Panc1 (cell line): ENCODE results near the gene PPDPF. TPM values are rescaled to one million over a fixed set of nuclear protein-coding genes. Genes with fewer than 3 reads are reported as not detected.

Experiments used
- ATAC-seq: fragments of 200-7000 bp; cut with Tn5 transposase; 2 replicates; pipeline ENCODE4 v1.9.1; 2020; ENCODE audit warnings: mild to moderate bottlenecking, moderate library complexity
- BruUV-seq: library from RNA; stranded (reverse); fragments of 400-500 nt; replicated peaks from 2 replicates; lab custom pipeline; 2021; lab: Mats Ljungman, UMichigan
- CTCF ChIA-PET: fragments of 300-600 bp; sonication (Branson Sonifier 250); formaldehyde crosslinking; loops from one replicate; lab custom pipeline; 2022; ENCODE audit warnings: antibody characterized with exemption; lab: Charles Lee
- POLR2A ChIA-PET: fragments of 300-600 bp; sonication (Branson Sonifier 250); formaldehyde crosslinking; loops from one replicate; lab custom pipeline; 2022; ENCODE audit warnings: antibody characterized with exemption; lab: Charles Lee
- DNase-seq: peaks from one replicate; pipeline ENCODE4 v3.0.0-alpha.2; 2010; ENCODE audit warnings: low read depth, low spot score
- H3K27ac ChIP-seq: 2 replicates; pipeline ENCODE4 v1.5.1; 2011; ENCODE audit warnings: mild to moderate bottlenecking, low read length, inconsistent platforms
- H3K27me3 ChIP-seq: fragments of 200-500 bp; sonication (Bioruptor generic); 2 replicates; pipeline ENCODE4 v1.6.0; 2014; ENCODE audit warnings: low read length, inconsistent platforms; ENCODE audit not compliant: control insufficient read depth, insufficient read depth
- H3K36me3 ChIP-seq: fragments of 200-500 bp; sonication (Bioruptor generic); 2 replicates; pipeline ENCODE4 v1.5.1; 2014; ENCODE audit warnings: inconsistent platforms, mild to moderate bottlenecking, low read length, moderate library complexity; ENCODE audit not compliant: control insufficient read depth, insufficient read depth
- H3K4me1 ChIP-seq: 2 replicates; pipeline ENCODE4 v1.5.1; 2011; ENCODE audit warnings: inconsistent platforms, mild to moderate bottlenecking, low read length, moderate library complexity; ENCODE audit not compliant: control insufficient read depth, insufficient read depth
- H3K4me3 ChIP-seq, 2 experiments: 2 replicates each; pipeline ENCODE4 v1.5.1; 2011 to 2012; ENCODE audit warnings: low read depth in 2 of 2, low read length in 2 of 2, mild to moderate bottlenecking in 2 of 2, inconsistent platforms in 1 of 2, moderate library complexity in 1 of 2
- H3K9me3 ChIP-seq: fragments of 200-500 bp; sonication (Bioruptor generic); 2 replicates; pipeline ENCODE4 v1.5.1; 2014; ENCODE audit warnings: low read depth, mild to moderate bottlenecking, inconsistent platforms, low read length, moderate library complexity; ENCODE audit not compliant: control insufficient read depth, insufficient read depth
- POLR2AphosphoS5 ChIP-seq: IDR thresholded peaks from 2 replicates; pipeline ENCODE4 v1.6.1; 2012; ENCODE audit warnings: mild to moderate bottlenecking, low read depth, low read length, moderate library complexity
- SIN3A ChIP-seq: IDR thresholded peaks from 2 replicates; pipeline ENCODE4 v1.6.1; 2012; ENCODE audit warnings: low read depth, mild to moderate bottlenecking, low read length, moderate library complexity, borderline replicate concordance; ENCODE audit not compliant: insufficient read depth
- TCF7L2 ChIP-seq: IDR thresholded peaks from 2 replicates; pipeline ENCODE4 v1.6.1; 2011; ENCODE audit warnings: mild to moderate bottlenecking, low read depth, low read length, inconsistent platforms
- in situ Hi-C: cut with HindIII; loops from 2 replicates; pipeline ENCODE4 v1.10.0; 2016; ENCODE audit warnings: low sequenced_read_pairs, low pct_unique_long_range_greater_than_20kb
- intact Hi-C: fragments of 100-400 bp; cut with micrococcal nuclease; formaldehyde crosslinking; loops from one replicate; pipeline ENCODE4 v1.10.0; 2022; ENCODE audit not compliant: unreplicated experiment
- total RNA-seq: library from RNA; stranded (reverse); gene quantifications from one replicate; pipeline ENCODE4 v1.2.1, GENCODE V29; 2021; ENCODE audit not compliant: unreplicated experiment
- TF ChIP-seq, protein P1 (sequence below): fragments of 450-650 bp; IDR thresholded peaks from 2 replicates; pipeline ENCODE4 v1.5.1; 2017; ENCODE audit warnings: mild to moderate bottlenecking
- TF ChIP-seq, protein P2 (sequence below), 2 experiments: IDR thresholded peaks; 2 replicates each; pipeline ENCODE4 v1.6.1; 2011 to 2012; ENCODE audit warnings: low read depth in 2 of 2, control low read depth in 1 of 2, low read length in 1 of 2, mild to moderate bottlenecking in 1 of 2, moderate library complexity in 1 of 2; ENCODE audit not compliant: insufficient read depth in 1 of 2

The PPDPF gene
- total RNA-seq, 1 experiment from 2014 or later = 241 TPM

DNA sequence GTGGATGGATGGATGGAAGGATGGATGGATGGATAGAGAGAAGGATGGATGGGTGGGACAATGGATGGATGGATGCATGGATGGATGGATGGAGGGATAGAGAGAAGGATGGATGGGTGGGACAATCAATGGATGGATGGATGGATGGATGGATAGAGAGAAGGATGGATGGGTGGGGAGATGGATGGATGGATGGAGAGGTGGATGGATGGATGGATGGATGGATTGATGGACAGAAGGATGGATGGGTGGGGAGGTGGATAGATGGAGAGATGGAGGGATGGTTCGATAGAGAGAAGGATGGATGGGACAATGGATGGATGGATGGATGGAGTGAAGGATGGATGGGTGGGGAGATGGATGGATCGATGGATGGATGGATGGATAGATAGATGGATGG is 28.0 kb upstream of the PPDPF start:
- intact Hi-C loops (no loop called here), in situ Hi-C loops (no loop called here)
- Histone ChIP-seq H3K27ac (no peak overlapping the region), H3K9me3 (no peaks in the 10 kb centered on the region), H3K27me3 (no peaks in the 10 kb centered on the region), H3K4me3 (no peak overlapping the region), H3K36me3 (no peaks in the 10 kb centered on the region), H3K4me1 (peaks cover 12% of the 10 kb centered on the region)
- no peak for TF ChIP-seq SIN3A
- TF ChIP-seq, protein P1, sequence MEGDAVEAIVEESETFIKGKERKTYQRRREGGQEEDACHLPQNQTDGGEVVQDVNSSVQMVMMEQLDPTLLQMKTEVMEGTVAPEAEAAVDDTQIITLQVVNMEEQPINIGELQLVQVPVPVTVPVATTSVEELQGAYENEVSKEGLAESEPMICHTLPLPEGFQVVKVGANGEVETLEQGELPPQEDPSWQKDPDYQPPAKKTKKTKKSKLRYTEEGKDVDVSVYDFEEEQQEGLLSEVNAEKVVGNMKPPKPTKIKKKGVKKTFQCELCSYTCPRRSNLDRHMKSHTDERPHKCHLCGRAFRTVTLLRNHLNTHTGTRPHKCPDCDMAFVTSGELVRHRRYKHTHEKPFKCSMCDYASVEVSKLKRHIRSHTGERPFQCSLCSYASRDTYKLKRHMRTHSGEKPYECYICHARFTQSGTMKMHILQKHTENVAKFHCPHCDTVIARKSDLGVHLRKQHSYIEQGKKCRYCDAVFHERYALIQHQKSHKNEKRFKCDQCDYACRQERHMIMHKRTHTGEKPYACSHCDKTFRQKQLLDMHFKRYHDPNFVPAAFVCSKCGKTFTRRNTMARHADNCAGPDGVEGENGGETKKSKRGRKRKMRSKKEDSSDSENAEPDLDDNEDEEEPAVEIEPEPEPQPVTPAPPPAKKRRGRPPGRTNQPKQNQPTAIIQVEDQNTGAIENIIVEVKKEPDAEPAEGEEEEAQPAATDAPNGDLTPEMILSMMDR = no peak
- TF ChIP-seq POLR2AphosphoS5 = no peak
- no peak for TF ChIP-seq TCF7L2
- TF ChIP-seq, protein P2, sequence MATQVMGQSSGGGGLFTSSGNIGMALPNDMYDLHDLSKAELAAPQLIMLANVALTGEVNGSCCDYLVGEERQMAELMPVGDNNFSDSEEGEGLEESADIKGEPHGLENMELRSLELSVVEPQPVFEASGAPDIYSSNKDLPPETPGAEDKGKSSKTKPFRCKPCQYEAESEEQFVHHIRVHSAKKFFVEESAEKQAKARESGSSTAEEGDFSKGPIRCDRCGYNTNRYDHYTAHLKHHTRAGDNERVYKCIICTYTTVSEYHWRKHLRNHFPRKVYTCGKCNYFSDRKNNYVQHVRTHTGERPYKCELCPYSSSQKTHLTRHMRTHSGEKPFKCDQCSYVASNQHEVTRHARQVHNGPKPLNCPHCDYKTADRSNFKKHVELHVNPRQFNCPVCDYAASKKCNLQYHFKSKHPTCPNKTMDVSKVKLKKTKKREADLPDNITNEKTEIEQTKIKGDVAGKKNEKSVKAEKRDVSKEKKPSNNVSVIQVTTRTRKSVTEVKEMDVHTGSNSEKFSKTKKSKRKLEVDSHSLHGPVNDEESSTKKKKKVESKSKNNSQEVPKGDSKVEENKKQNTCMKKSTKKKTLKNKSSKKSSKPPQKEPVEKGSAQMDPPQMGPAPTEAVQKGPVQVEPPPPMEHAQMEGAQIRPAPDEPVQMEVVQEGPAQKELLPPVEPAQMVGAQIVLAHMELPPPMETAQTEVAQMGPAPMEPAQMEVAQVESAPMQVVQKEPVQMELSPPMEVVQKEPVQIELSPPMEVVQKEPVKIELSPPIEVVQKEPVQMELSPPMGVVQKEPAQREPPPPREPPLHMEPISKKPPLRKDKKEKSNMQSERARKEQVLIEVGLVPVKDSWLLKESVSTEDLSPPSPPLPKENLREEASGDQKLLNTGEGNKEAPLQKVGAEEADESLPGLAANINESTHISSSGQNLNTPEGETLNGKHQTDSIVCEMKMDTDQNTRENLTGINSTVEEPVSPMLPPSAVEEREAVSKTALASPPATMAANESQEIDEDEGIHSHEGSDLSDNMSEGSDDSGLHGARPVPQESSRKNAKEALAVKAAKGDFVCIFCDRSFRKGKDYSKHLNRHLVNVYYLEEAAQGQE (IDR thresholded peaks at IDR 0.05; ENCODE audit: insufficient read depth in 1 of 2, low read depth in 2 of 2, low read length in 1 of 2) = no peak
- POLR2A ChIA-PET = no interaction called here
- CTCF ChIA-PET = no interaction called here
- ATAC-seq (no peak), DNase-seq (no peak)
- no TSS peak for BruUV-seq

DNA sequence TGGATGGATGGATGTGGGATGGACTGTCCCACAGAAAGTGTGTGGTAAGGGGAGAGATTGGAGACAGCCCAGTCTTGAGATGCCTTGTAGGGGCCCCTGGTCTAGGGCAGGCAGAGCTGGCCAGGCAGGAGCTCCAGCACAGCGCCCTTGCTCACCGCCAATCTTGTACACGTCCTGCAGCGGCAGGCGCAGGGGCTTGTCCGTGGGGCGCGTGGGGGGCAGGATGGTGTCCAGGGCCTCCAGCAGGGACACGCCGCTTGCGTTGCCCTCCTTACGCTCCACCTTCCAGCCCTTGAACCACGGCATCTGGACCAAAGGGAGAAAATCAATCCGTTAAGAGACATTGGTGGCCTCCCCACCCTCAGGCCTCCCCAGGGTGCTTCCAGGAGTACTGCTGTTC is 27.6 kb upstream of the PPDPF start:
- Histone ChIP-seq H3K27me3 (no peaks in the 10 kb centered on the region), H3K9me3 (no peaks in the 10 kb centered on the region), H3K4me1 (peaks cover 16% of the 10 kb centered on the region), H3K4me3 (no peak overlapping the region), H3K27ac (no peak overlapping the region), H3K36me3 (no peaks in the 10 kb centered on the region)
- ChIA-PET CTCF (no interaction called here), POLR2A (no interaction called here)
- intact Hi-C loops = no loop called here
- no peak for DNase-seq
- in situ Hi-C loops = no loop called here
- TF ChIP-seq POLR2AphosphoS5 (no peak), SIN3A (no peak), TCF7L2 (no peak)
- TF ChIP-seq, protein P1 = no peak
- TF ChIP-seq, protein P2 (IDR thresholded peaks at IDR 0.05; ENCODE audit: insufficient read depth in 1 of 2, low read depth in 2 of 2, low read length in 1 of 2) = no peak
- no TSS peak for BruUV-seq
- no peak for ATAC-seq
